Vagina (tissue), 2 donors: Measurements from ENCODE around the gene LRRC56.

Experiments used
- POLR2A ChIP-seq, 2 donors: fragments of 450-650 bp; IDR thresholded peaks; one replicate each; pipeline ENCODE4 v1.6.1; 2017; ENCODE audit warnings: antibody characterized with exemption in 2 of 2, mild to moderate bottlenecking in 2 of 2, moderate library complexity in 2 of 2
- POLR2AphosphoS5 ChIP-seq, 2 donors: sonication (generic); formaldehyde crosslinking; IDR thresholded peaks; one replicate each; pipeline ENCODE4 v1.9.0; 2017; ENCODE audit warnings: antibody characterized with exemption in 2 of 2, mild to moderate bottlenecking in 2 of 2, low read depth in 1 of 2; ENCODE audit not compliant: insufficient read depth in 1 of 2
- TF ChIP-seq, protein P1 (sequence below), 3 experiments: fragments of 450-650 bp in 2 of 3; fragments of 200-600 bp in 1 of 3; sonication (generic) in 1 of 3; IDR thresholded peaks; one replicate each; pipeline ENCODE4 v1.5.1; 2017 to 2019; ENCODE audit warnings: antibody characterized with exemption in 3 of 3, mild to moderate bottlenecking in 2 of 3, moderate library complexity in 2 of 3

- TF ChIP-seq, protein P1, sequence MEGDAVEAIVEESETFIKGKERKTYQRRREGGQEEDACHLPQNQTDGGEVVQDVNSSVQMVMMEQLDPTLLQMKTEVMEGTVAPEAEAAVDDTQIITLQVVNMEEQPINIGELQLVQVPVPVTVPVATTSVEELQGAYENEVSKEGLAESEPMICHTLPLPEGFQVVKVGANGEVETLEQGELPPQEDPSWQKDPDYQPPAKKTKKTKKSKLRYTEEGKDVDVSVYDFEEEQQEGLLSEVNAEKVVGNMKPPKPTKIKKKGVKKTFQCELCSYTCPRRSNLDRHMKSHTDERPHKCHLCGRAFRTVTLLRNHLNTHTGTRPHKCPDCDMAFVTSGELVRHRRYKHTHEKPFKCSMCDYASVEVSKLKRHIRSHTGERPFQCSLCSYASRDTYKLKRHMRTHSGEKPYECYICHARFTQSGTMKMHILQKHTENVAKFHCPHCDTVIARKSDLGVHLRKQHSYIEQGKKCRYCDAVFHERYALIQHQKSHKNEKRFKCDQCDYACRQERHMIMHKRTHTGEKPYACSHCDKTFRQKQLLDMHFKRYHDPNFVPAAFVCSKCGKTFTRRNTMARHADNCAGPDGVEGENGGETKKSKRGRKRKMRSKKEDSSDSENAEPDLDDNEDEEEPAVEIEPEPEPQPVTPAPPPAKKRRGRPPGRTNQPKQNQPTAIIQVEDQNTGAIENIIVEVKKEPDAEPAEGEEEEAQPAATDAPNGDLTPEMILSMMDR (IDR thresholded peaks at IDR 0.05), result no peak
- no peak for TF ChIP-seq POLR2A (IDR thresholded peaks at IDR 0.05)
- TF ChIP-seq POLR2AphosphoS5 (IDR thresholded peaks at IDR 0.05; ENCODE audit: insufficient read depth in 1 of 2, low read depth in 1 of 2), result no peak
These were observed 48.3 kb upstream of the LRRC56 start for GRCh38 chr11:488992-489391.
